ENCODE data around the gene ATG9B. TPM values are rescaled to one million over a fixed set of nuclear protein-coding genes. Genes with fewer than 3 reads are reported as not detected.

ATG9B gene
- total and polyA plus RNA-seq, 2 of the 13 experiments (the other 11 are each of a cell fraction or from before 2014, with no cell fraction given), result 0.24 TPM; not detected in 1

DNA sequence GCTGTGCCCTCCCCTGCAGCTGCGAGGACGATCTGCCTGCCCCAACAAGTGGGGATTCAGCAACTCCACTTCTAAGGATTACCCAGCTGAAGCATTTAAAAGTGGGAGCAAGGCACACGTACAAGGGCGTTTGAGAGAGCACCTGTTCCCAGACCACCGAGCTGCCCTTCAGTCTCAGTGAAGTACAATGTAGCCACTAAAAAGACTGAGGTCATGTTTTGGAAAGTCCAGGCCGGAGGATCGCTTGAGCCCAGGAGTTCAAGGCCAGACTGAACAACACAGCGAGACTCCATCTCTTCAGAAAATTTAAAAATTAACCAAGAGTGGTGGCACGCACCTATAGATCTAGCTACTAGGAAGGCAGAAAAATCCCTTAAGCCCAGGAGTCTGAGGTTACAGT is 18.7 kb downstream of the ATG9B start (continued):
- TF ChIP-seq, protein P1, sequence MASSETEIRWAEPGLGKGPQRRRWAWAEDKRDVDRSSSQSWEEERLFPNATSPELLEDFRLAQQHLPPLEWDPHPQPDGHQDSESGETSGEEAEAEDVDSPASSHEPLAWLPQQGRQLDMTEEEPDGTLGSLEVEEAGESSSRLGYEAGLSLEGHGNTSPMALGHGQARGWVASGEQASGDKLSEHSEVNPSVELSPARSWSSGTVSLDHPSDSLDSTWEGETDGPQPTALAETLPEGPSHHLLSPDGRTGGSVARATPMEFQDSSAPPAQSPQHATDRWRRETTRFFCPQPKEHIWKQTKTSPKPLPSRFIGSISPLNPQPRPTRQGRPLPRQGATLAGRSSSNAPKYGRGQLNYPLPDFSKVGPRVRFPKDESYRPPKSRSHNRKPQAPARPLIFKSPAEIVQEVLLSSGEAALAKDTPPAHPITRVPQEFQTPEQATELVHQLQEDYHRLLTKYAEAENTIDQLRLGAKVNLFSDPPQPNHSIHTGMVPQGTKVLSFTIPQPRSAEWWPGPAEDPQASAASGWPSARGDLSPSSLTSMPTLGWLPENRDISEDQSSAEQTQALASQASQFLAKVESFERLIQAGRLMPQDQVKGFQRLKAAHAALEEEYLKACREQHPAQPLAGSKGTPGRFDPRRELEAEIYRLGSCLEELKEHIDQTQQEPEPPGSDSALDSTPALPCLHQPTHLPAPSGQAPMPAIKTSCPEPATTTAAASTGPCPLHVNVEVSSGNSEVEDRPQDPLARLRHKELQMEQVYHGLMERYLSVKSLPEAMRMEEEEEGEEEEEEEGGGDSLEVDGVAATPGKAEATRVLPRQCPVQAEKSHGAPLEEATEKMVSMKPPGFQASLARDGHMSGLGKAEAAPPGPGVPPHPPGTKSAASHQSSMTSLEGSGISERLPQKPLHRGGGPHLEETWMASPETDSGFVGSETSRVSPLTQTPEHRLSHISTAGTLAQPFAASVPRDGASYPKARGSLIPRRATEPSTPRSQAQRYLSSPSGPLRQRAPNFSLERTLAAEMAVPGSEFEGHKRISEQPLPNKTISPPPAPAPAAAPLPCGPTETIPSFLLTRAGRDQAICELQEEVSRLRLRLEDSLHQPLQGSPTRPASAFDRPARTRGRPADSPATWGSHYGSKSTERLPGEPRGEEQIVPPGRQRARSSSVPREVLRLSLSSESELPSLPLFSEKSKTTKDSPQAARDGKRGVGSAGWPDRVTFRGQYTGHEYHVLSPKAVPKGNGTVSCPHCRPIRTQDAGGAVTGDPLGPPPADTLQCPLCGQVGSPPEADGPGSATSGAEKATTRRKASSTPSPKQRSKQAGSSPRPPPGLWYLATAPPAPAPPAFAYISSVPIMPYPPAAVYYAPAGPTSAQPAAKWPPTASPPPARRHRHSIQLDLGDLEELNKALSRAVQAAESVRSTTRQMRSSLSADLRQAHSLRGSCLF (CRISPR knock-in tag; IDR thresholded peaks at IDR 0.05; ENCODE audit: borderline replicate concordance), result no peak
- TF ChIP-seq ZNF772 (CRISPR knock-in tag; IDR thresholded peaks at IDR 0.05), result no peak
- peak; percentile 69; the same call in 1 of the 2 replicates for TF ChIP-seq RCOR2 (CRISPR knock-in tag; IDR thresholded peaks at IDR 0.05)
- no peak for TF ChIP-seq ZNF558 (CRISPR knock-in tag; IDR thresholded peaks at IDR 0.05; ENCODE audit: borderline replicate concordance)
- TF ChIP-seq CHD2 (IDR thresholded peaks at IDR 0.05; ENCODE audit: low read depth, low read length), result no peak
- TF ChIP-seq, protein P2, sequence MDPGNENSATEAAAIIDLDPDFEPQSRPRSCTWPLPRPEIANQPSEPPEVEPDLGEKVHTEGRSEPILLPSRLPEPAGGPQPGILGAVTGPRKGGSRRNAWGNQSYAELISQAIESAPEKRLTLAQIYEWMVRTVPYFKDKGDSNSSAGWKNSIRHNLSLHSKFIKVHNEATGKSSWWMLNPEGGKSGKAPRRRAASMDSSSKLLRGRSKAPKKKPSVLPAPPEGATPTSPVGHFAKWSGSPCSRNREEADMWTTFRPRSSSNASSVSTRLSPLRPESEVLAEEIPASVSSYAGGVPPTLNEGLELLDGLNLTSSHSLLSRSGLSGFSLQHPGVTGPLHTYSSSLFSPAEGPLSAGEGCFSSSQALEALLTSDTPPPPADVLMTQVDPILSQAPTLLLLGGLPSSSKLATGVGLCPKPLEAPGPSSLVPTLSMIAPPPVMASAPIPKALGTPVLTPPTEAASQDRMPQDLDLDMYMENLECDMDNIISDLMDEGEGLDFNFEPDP (CRISPR knock-in tag; conservative IDR thresholded peaks at IDR 0.05), result no peak
- peak; percentile 77 for TF ChIP-seq HNF1B (CRISPR knock-in tag; IDR thresholded peaks at IDR 0.05)
- no peak for TF ChIP-seq MAFK (conservative IDR thresholded peaks at IDR 0.05 in 1 of 2, IDR thresholded peaks at IDR 0.05 in 1 of 2; ENCODE audit: low read length in 2 of 2)
- peak; percentile 98 for TF ChIP-seq PRDM15 (CRISPR knock-in tag; IDR thresholded peaks at IDR 0.05)
- TF ChIP-seq IRF2 (CRISPR knock-in tag; IDR thresholded peaks at IDR 0.05), result no peak
- TF ChIP-seq EEA1 (CRISPR knock-in tag; IDR thresholded peaks at IDR 0.05; ENCODE audit: borderline replicate concordance), result no peak
- no peak for TF ChIP-seq XBP1 (CRISPR knock-in tag; IDR thresholded peaks at IDR 0.05)
- no peak for TF ChIP-seq NCOA1 (CRISPR knock-in tag; IDR thresholded peaks at IDR 0.05)
- peak; percentile 63; the same call in 1 of the 2 replicates for TF ChIP-seq PHF21A (CRISPR knock-in tag; IDR thresholded peaks at IDR 0.05)
- no peak for TF ChIP-seq RNF219 (CRISPR knock-in tag; IDR thresholded peaks at IDR 0.05)
- no peak for TF ChIP-seq ZNF724P (CRISPR knock-in tag; IDR thresholded peaks at IDR 0.05; ENCODE audit: borderline replicate concordance)
- no peak for TF ChIP-seq ZNF652 (CRISPR knock-in tag; IDR thresholded peaks at IDR 0.05; ENCODE audit: borderline replicate concordance, low read depth)
